HCT116 (cell line): Measurements from ENCODE around the gene B3GALNT1. TPM values are rescaled to one million over a fixed set of nuclear protein-coding genes. Genes with fewer than 3 reads are reported as not detected.

Source experiments
- ATAC-seq: fragments of 200-7000 bp; cut with Tn5 transposase; 2 replicates; pipeline ENCODE4 v1.9.1; 2020; ENCODE audit warnings: mild to moderate bottlenecking, moderate library complexity
- BruUV-seq: library from RNA; stranded (reverse); fragments of 400-500 nt; replicated peaks from 2 replicates; lab custom pipeline; 2021; lab: Mats Ljungman, UMichigan
- CTCF ChIA-PET: fragments of 300-600 bp; sonication (Branson Sonifier 250); formaldehyde crosslinking; loops from one replicate; lab custom pipeline; 2021; ENCODE audit warnings: antibody characterized with exemption; lab: Charles Lee
- POLR2A ChIA-PET: fragments of 300-600, 350-600 bp; sonication (Branson Sonifier 250); formaldehyde crosslinking; loops from one replicate; lab custom pipeline; 2021; ENCODE audit warnings: antibody characterized with exemption; lab: Charles Lee
- RAD21 ChIA-PET, 2 experiments: fragments of 300-600 bp; sonication (Branson Sonifier 250); formaldehyde crosslinking; loops; one replicate each; lab custom pipeline; 2023; ENCODE audit warnings: low total read pairs in 2 of 2; ENCODE audit not compliant: uncharacterized antibody in 2 of 2, unreplicated experiment in 2 of 2, low non-redundant PET in 1 of 2; lab: Charles Lee
- DNase-seq: peaks from one replicate; pipeline ENCODE4 v3.0.0-alpha.2; 2010; ENCODE audit warnings: low read depth, low spot score
- H2AFZ ChIP-seq: fragments of 200-600 bp; shearing (Covaris generic), sonication (generic); 2 replicates; pipeline ENCODE4 v1.6.1; 2017; ENCODE audit warnings: low read depth, mixed run types, mixed read lengths, antibody characterized with exemption, low read length; ENCODE audit not compliant: poor library complexity, severe bottlenecking
- H3K27ac ChIP-seq: 2 replicates; pipeline ENCODE4 v1.5.1; 2012; ENCODE audit warnings: low read depth, low read length
- H3K27me3 ChIP-seq: fragments of 200-600 bp; sonication (generic); 2 replicates; pipeline ENCODE4 v1.6.1; 2016; ENCODE audit warnings: mixed run types, low read length, mixed read lengths; ENCODE audit not compliant: insufficient read depth
- H3K36me3 ChIP-seq, 2 experiments: fragments of 200-500 bp in 1 of 2; fragments of 200-600 bp in 1 of 2; sonication (Bioruptor generic) in 1 of 2; sonication (generic) in 1 of 2; 2 replicates each; pipeline versions ENCODE4 v1.5.1 to v1.6.1; 2014 to 2016; ENCODE audit warnings: low read length in 2 of 2, inconsistent platforms in 1 of 2, mixed read lengths in 1 of 2, mixed run types in 1 of 2; ENCODE audit not compliant: insufficient read depth in 2 of 2, control insufficient read depth in 1 of 2
- H3K4me1 ChIP-seq, 2 experiments: fragments of 200-600 bp in 1 of 2; sonication (generic) in 1 of 2; 2 replicates each; pipeline versions ENCODE4 v1.5.1 to v1.6.1; 2012 to 2017; ENCODE audit warnings: low read length in 2 of 2, inconsistent platforms in 1 of 2, mild to moderate bottlenecking in 1 of 2, mixed read lengths in 1 of 2, mixed run types in 1 of 2, moderate library complexity in 1 of 2; ENCODE audit not compliant: insufficient read depth in 2 of 2, control insufficient read depth in 1 of 2
- H3K4me2 ChIP-seq: fragments of 200-600 bp; sonication (generic); 2 replicates; pipeline ENCODE4 v1.6.1; 2017; ENCODE audit warnings: mixed run types, low read length, mixed read lengths
- H3K4me3 ChIP-seq, 2 experiments: fragments of 200-600 bp in 1 of 2; sonication (generic) in 1 of 2; replicated peaks in 1 of 2; 2 replicates each; pipeline ENCODE4 v1.5.1; 2011 to 2016; ENCODE audit warnings: low read length in 2 of 2, control low read depth in 1 of 2, low read depth in 1 of 2, mild to moderate bottlenecking in 1 of 2, mixed read lengths in 1 of 2, mixed run types in 1 of 2
- H3K79me2 ChIP-seq: fragments of 200-600 bp; sonication (generic); 2 replicates; pipeline ENCODE4 v1.6.1; 2017; ENCODE audit warnings: mild to moderate bottlenecking, mixed run types, low read length, moderate library complexity, mixed read lengths; ENCODE audit not compliant: insufficient read depth
- H3K9ac ChIP-seq: fragments of 200-600 bp; sonication (generic); 2 replicates; pipeline ENCODE4 v1.6.1; 2016; ENCODE audit warnings: low read length, mixed read lengths
- H3K9me2 ChIP-seq: fragments of 200-600 bp; sonication (generic), shearing (Covaris generic); 2 replicates; pipeline ENCODE4 v1.6.1; 2017; ENCODE audit warnings: mixed run types, mild to moderate bottlenecking, moderate library complexity; ENCODE audit not compliant: insufficient read depth
- H3K9me3 ChIP-seq, 2 experiments: fragments of 200-500 bp in 1 of 2; fragments of 200-600 bp in 1 of 2; sonication (Bioruptor generic) in 1 of 2; sonication (generic) in 1 of 2; 2 replicates each; pipeline ENCODE4 v1.6.1; 2014 to 2017; ENCODE audit warnings: low read length in 2 of 2, mixed read lengths in 2 of 2, inconsistent platforms in 1 of 2, low read depth in 1 of 2, mild to moderate bottlenecking in 1 of 2, mixed run types in 1 of 2, moderate library complexity in 1 of 2; ENCODE audit not compliant: control insufficient read depth in 1 of 2, insufficient read depth in 1 of 2
- H4K20me1 ChIP-seq: fragments of 200-600 bp; sonication (generic), shearing (Covaris generic); 2 replicates; pipeline ENCODE4 v1.6.1; 2017; ENCODE audit warnings: mixed run types, mild to moderate bottlenecking, moderate library complexity; ENCODE audit not compliant: insufficient read depth
- CBX3 ChIP-seq: IDR thresholded peaks from 2 replicates; pipeline ENCODE4 v1.6.1; 2012; ENCODE audit warnings: low read depth
- CEBPB ChIP-seq: IDR thresholded peaks from 2 replicates; pipeline ENCODE4 v1.6.1; 2012; ENCODE audit warnings: low read depth
- EGR1 ChIP-seq: IDR thresholded peaks from 2 replicates; pipeline ENCODE4 v1.6.1; 2012; ENCODE audit warnings: low read depth
- ELF1 ChIP-seq: IDR thresholded peaks from 2 replicates; pipeline ENCODE4 v1.6.1; 2012; ENCODE audit warnings: low read depth, borderline replicate concordance
- POLR2A ChIP-seq: IDR thresholded peaks from 2 replicates; pipeline ENCODE4 v1.7.0; 2011; ENCODE audit warnings: borderline replicate concordance; ENCODE audit not compliant: insufficient read depth, insufficient read length; ENCODE audit errors: extremely low read depth
- POLR2AphosphoS5 ChIP-seq: IDR thresholded peaks from 2 replicates; pipeline ENCODE4 v1.6.1; 2011; ENCODE audit warnings: mild to moderate bottlenecking, low read depth, low read length, moderate library complexity
- SP1 ChIP-seq: IDR thresholded peaks from 2 replicates; pipeline ENCODE4 v1.6.1; 2012; ENCODE audit warnings: low read depth
- SRF ChIP-seq: IDR thresholded peaks from 2 replicates; pipeline ENCODE4 v1.6.1; 2012; ENCODE audit warnings: low read depth
- TCF7L2 ChIP-seq: IDR thresholded peaks from 2 replicates; pipeline ENCODE4 v1.7.0; 2011; ENCODE audit warnings: borderline replicate concordance, inconsistent platforms; ENCODE audit not compliant: insufficient read depth, insufficient read length; ENCODE audit errors: extremely low read depth
- YY1 ChIP-seq: IDR thresholded peaks from 2 replicates; pipeline ENCODE4 v1.6.1; 2011; ENCODE audit warnings: low read length, low read depth, moderate library complexity, mild to moderate bottlenecking; ENCODE audit not compliant: insufficient replicate concordance; ENCODE audit errors: extremely low read depth
- ZNF274 ChIP-seq: fragments of 200-500 bp; sonication (Bioruptor generic); IDR thresholded peaks from 2 replicates; pipeline ENCODE4 v1.6.1; 2014; ENCODE audit warnings: mild to moderate bottlenecking, low read depth, low read length, inconsistent platforms
- intact Hi-C: fragments of 100-400 bp; cut with micrococcal nuclease; formaldehyde crosslinking; loops from 2 replicates; pipeline ENCODE4 v1.10.0; 2022
- total RNA-seq: library from RNA; stranded (reverse); gene quantifications from one replicate; pipeline ENCODE4 v1.2.1, GENCODE V29; 2021; ENCODE audit not compliant: unreplicated experiment
- TF ChIP-seq, protein P1 (sequence below): IDR thresholded peaks from 2 replicates; pipeline ENCODE4 v1.6.1; 2012
- TF ChIP-seq, protein P2 (sequence below): IDR thresholded peaks from 2 replicates; pipeline ENCODE4 v1.6.1; 2011; ENCODE audit warnings: mild to moderate bottlenecking, low read length, moderate library complexity; ENCODE audit not compliant: insufficient replicate concordance; ENCODE audit errors: extremely low read depth
- TF ChIP-seq, protein P3 (sequence below), 3 experiments: fragments of 200-600 bp in 1 of 3; sonication (generic) in 1 of 3; IDR thresholded peaks in 2 of 3; conservative IDR thresholded peaks in 1 of 3; 2 replicates each; pipeline ENCODE4 v1.5.1; 2012 to 2017; ENCODE audit warnings: low read depth in 2 of 3, low read length in 2 of 3, antibody characterized with exemption in 1 of 3, borderline replicate concordance in 1 of 3, control low read depth in 1 of 3, mild to moderate bottlenecking in 1 of 3, mixed read lengths in 1 of 3, mixed run types in 1 of 3, moderate library complexity in 1 of 3; ENCODE audit not compliant: insufficient read depth in 1 of 3
- TF ChIP-seq, protein P4 (sequence below): IDR thresholded peaks from 2 replicates; pipeline ENCODE4 v1.6.1; 2012; ENCODE audit warnings: low read depth

Gene B3GALNT1
- total RNA-seq, 1 experiment from 2014 or later: 9.6 TPM

DNA sequence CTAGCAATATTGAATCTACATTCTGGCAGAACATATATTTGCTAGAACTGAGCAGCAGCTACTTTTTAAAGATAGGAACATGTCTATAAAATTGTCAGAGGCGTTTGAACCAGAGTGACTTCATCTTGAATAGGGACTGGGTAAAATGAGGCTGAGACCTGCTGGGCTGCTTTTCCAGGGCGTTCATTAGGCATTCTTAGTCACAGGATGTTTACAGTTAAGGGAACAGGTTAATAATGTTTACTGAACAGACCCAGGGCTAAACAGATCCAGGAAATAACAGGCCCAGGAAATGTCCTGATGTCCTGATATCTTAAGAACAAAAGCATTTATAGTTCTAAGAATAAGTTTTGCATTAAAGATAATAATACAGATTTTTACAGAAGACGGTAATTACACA lies 34.5 kb upstream of the B3GALNT1 start:
- CTCF ChIA-PET: no interaction called here

More for the DNA sequence above, 34.5 kb upstream of the B3GALNT1 start:
- TF ChIP-seq POLR2A (no peak), CEBPB (no peak), POLR2AphosphoS5 (no peak), ELF1 (no peak), TCF7L2 (no peak), ZNF274 (no peak), YY1 (no peak), SRF (no peak), EGR1 (no peak), CBX3 (no peak), SP1 (no peak)
- TF ChIP-seq, protein P1, sequence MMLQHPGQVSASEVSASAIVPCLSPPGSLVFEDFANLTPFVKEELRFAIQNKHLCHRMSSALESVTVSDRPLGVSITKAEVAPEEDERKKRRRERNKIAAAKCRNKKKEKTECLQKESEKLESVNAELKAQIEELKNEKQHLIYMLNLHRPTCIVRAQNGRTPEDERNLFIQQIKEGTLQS: no peak
- TF ChIP-seq, protein P2, sequence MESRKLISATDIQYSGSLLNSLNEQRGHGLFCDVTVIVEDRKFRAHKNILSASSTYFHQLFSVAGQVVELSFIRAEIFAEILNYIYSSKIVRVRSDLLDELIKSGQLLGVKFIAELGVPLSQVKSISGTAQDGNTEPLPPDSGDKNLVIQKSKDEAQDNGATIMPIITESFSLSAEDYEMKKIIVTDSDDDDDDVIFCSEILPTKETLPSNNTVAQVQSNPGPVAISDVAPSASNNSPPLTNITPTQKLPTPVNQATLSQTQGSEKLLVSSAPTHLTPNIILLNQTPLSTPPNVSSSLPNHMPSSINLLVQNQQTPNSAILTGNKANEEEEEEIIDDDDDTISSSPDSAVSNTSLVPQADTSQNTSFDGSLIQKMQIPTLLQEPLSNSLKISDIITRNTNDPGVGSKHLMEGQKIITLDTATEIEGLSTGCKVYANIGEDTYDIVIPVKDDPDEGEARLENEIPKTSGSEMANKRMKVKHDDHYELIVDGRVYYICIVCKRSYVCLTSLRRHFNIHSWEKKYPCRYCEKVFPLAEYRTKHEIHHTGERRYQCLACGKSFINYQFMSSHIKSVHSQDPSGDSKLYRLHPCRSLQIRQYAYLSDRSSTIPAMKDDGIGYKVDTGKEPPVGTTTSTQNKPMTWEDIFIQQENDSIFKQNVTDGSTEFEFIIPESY: no peak
- TF ChIP-seq, protein P3, sequence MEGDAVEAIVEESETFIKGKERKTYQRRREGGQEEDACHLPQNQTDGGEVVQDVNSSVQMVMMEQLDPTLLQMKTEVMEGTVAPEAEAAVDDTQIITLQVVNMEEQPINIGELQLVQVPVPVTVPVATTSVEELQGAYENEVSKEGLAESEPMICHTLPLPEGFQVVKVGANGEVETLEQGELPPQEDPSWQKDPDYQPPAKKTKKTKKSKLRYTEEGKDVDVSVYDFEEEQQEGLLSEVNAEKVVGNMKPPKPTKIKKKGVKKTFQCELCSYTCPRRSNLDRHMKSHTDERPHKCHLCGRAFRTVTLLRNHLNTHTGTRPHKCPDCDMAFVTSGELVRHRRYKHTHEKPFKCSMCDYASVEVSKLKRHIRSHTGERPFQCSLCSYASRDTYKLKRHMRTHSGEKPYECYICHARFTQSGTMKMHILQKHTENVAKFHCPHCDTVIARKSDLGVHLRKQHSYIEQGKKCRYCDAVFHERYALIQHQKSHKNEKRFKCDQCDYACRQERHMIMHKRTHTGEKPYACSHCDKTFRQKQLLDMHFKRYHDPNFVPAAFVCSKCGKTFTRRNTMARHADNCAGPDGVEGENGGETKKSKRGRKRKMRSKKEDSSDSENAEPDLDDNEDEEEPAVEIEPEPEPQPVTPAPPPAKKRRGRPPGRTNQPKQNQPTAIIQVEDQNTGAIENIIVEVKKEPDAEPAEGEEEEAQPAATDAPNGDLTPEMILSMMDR (IDR thresholded peaks at IDR 0.05 in 2 of 3, conservative IDR thresholded peaks at IDR 0.05 in 1 of 3; ENCODE audit: borderline replicate concordance in 1 of 3, insufficient read depth in 1 of 3, low read depth in 2 of 3, low read length in 2 of 3): no peak
- TF ChIP-seq, protein P4, sequence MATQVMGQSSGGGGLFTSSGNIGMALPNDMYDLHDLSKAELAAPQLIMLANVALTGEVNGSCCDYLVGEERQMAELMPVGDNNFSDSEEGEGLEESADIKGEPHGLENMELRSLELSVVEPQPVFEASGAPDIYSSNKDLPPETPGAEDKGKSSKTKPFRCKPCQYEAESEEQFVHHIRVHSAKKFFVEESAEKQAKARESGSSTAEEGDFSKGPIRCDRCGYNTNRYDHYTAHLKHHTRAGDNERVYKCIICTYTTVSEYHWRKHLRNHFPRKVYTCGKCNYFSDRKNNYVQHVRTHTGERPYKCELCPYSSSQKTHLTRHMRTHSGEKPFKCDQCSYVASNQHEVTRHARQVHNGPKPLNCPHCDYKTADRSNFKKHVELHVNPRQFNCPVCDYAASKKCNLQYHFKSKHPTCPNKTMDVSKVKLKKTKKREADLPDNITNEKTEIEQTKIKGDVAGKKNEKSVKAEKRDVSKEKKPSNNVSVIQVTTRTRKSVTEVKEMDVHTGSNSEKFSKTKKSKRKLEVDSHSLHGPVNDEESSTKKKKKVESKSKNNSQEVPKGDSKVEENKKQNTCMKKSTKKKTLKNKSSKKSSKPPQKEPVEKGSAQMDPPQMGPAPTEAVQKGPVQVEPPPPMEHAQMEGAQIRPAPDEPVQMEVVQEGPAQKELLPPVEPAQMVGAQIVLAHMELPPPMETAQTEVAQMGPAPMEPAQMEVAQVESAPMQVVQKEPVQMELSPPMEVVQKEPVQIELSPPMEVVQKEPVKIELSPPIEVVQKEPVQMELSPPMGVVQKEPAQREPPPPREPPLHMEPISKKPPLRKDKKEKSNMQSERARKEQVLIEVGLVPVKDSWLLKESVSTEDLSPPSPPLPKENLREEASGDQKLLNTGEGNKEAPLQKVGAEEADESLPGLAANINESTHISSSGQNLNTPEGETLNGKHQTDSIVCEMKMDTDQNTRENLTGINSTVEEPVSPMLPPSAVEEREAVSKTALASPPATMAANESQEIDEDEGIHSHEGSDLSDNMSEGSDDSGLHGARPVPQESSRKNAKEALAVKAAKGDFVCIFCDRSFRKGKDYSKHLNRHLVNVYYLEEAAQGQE: no peak
- no peak for ATAC-seq
- no TSS peak for BruUV-seq
- Histone ChIP-seq H3K9ac (no peak overlapping the region), H3K27me3 (no peaks in the 10 kb centered on the region), H3K4me1 (peaks cover 0 to 10% of the 10 kb centered on the region in 2 experiments; a peak in 1 of 4 replicates), H3K79me2 (no peaks in the 10 kb centered on the region), H3K36me3 (no peaks in the 10 kb centered on the region), H3K4me2 (no peak overlapping the region), H2AFZ (no peak overlapping the region), H3K9me2 (no peaks in the 10 kb centered on the region), H3K27ac (no peak overlapping the region), H3K4me3 (no peak overlapping the region), H4K20me1 (no peaks in the 10 kb centered on the region), H3K9me3 (0 out of 4 replicates have a peak, but pooled peaks cover 0 to 4% of the 10 kb centered on the region in 2 experiments)
- no peak for DNase-seq
- ChIA-PET RAD21 (no interaction called here), POLR2A (no interaction called here)
- intact Hi-C loops: no loop called here
